GM12801 (cell line): ENCODE results near the gene WDR37.

Experiments used
- CTCF ChIP-seq: IDR thresholded peaks from one replicate; pipeline ENCODE4 v1.5.1; 2011; ENCODE audit warnings: control low read depth; ENCODE audit not compliant: insufficient read length; ENCODE audit errors: extremely low read depth

WDR37 gene

GRCh38 chr10:1084011-1084950 is 28.1 kb downstream of the WDR37 start:
- no peak for TF ChIP-seq CTCF

- no peak for TF ChIP-seq CTCF
Measured at GRCh38 chr10:1085258-1085657, 29.1 kb downstream of the WDR37 start.

GRCh38 chr10:1086787-1087186 is 30.6 kb downstream of the WDR37 start:
- no peak for TF ChIP-seq CTCF

GRCh38 chr10:1089017-1089689 is 33.0 kb downstream of the WDR37 start:
- TF ChIP-seq CTCF: no peak

GRCh38 chr10:1090696-1091095 is 34.5 kb downstream of the WDR37 start:
- TF ChIP-seq CTCF: no peak

GRCh38 chr10:1093696-1094095 is 37.5 kb downstream of the WDR37 start:
- TF ChIP-seq CTCF: no peak
